HepG2 (cell line): Measurements from ENCODE around the gene GNAT3.

Experiments used
- AGO2 ChIP-seq: fragments of 200-400 bp; formaldehyde crosslinking; optimal IDR thresholded peaks from 2 replicates; pipeline ENCODE3; 2017; ENCODE audit warnings: mild to moderate bottlenecking, low read depth, low read length, moderate library complexity
- CREB1 ChIP-seq, 2 experiments: fragments of 450-650 bp in 1 of 2; IDR thresholded peaks; 2 replicates each; pipeline ENCODE4 v1.6.1; 2016 to 2017; ENCODE audit warnings: control low read depth in 1 of 2, mild to moderate bottlenecking in 1 of 2, missing compliant biosample characterization in 1 of 2, missing genetic modification characterization in 1 of 2
- FOXA1 ChIP-seq, 2 experiments: fragments of 450-650 bp in 1 of 2; sonication (generic) in 1 of 2; formaldehyde crosslinking in 1 of 2; IDR thresholded peaks; 2 replicates each; pipeline versions ENCODE4 v1.4.0 to v1.6.1; 2016 to 2020; ENCODE audit warnings: missing genetic modification reagents in 1 of 2
- MEF2D ChIP-seq: sonication (generic); formaldehyde crosslinking; IDR thresholded peaks from 2 replicates; pipeline ENCODE4 v1.5.1; 2020; ENCODE audit warnings: mild to moderate bottlenecking, missing genetic modification reagents
- PHF8 ChIP-seq: sonication (generic); formaldehyde crosslinking; IDR thresholded peaks from 2 replicates; pipeline ENCODE4 v1.5.0; 2020; ENCODE audit warnings: missing genetic modification reagents
- POLR2A ChIP-seq, 2 experiments: IDR thresholded peaks; 2 replicates each; pipeline ENCODE4 v1.6.1; 2011; ENCODE audit warnings: low read depth in 2 of 2, low read length in 2 of 2, mild to moderate bottlenecking in 1 of 2, moderate library complexity in 1 of 2; ENCODE audit not compliant: insufficient read depth in 1 of 2
- RFXAP ChIP-seq: sonication (generic); formaldehyde crosslinking; IDR thresholded peaks from 2 replicates; pipeline ENCODE4 v1.4.0; 2020; ENCODE audit warnings: missing genetic modification reagents, borderline replicate concordance
- TARDBP ChIP-seq: sonication (generic); formaldehyde crosslinking; IDR thresholded peaks from 2 replicates; pipeline ENCODE4 v1.8.0; 2022; ENCODE audit warnings: mild to moderate bottlenecking, missing genetic modification reagents
- TF ChIP-seq, protein P1 (sequence below): sonication (generic); formaldehyde crosslinking; IDR thresholded peaks from 2 replicates; pipeline ENCODE4 v1.5.0; 2020; ENCODE audit warnings: mild to moderate bottlenecking, missing genetic modification reagents, moderate library complexity
- TF ChIP-seq, protein P2 (sequence below): IDR thresholded peaks from 2 replicates; pipeline ENCODE4 v1.6.1; 2016; ENCODE audit warnings: low read depth, control low read depth
- TF ChIP-seq, protein P3 (sequence below): sonication (generic); formaldehyde crosslinking; IDR thresholded peaks from 2 replicates; pipeline ENCODE4 v1.8.1; 2023; ENCODE audit warnings: missing genetic modification reagents, inconsistent platforms, borderline replicate concordance

DNA sequence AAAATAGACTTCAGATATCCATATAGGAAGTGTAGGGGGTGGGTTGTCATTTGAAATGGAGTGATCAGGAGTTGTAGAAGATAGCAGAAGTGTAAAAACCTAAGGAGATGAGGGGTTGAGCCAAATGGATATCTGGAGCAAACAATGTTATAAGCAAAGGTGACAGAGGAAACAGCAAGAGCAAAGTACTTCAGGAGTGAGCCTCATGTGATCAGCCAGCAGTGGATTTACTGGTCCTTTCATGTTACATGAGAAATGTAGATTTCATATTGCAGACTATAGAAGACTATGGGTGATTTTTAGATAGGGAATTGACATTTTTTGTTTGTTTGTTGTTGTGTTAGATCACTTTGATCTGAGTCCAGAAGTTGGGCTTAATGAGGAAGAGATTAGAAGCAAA lies 47.7 kb downstream of the GNAT3 start:
- TF ChIP-seq PHF8 (CRISPR knock-in tag) (no peak), MEF2D (CRISPR knock-in tag) (no peak), AGO2 (no peak), FOXA1 (IDR thresholded peaks at IDR 0.05) (no peak), FOXA1 (CRISPR knock-in tag; IDR thresholded peaks at IDR 0.05) (no peak), POLR2A (IDR thresholded peaks at IDR 0.05; ENCODE audit: insufficient read depth in 1 of 2, low read depth in 2 of 2, low read length in 2 of 2) (no peak), CREB1 (IDR thresholded peaks at IDR 0.05) (no peak), CREB1 (CRISPR knock-in tag; IDR thresholded peaks at IDR 0.05) (no peak), RFXAP (CRISPR knock-in tag) (no peak), TARDBP (CRISPR knock-in tag) (no peak)
- TF ChIP-seq, protein P1, sequence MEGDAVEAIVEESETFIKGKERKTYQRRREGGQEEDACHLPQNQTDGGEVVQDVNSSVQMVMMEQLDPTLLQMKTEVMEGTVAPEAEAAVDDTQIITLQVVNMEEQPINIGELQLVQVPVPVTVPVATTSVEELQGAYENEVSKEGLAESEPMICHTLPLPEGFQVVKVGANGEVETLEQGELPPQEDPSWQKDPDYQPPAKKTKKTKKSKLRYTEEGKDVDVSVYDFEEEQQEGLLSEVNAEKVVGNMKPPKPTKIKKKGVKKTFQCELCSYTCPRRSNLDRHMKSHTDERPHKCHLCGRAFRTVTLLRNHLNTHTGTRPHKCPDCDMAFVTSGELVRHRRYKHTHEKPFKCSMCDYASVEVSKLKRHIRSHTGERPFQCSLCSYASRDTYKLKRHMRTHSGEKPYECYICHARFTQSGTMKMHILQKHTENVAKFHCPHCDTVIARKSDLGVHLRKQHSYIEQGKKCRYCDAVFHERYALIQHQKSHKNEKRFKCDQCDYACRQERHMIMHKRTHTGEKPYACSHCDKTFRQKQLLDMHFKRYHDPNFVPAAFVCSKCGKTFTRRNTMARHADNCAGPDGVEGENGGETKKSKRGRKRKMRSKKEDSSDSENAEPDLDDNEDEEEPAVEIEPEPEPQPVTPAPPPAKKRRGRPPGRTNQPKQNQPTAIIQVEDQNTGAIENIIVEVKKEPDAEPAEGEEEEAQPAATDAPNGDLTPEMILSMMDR (CRISPR knock-in tag): no peak
- TF ChIP-seq, protein P2, sequence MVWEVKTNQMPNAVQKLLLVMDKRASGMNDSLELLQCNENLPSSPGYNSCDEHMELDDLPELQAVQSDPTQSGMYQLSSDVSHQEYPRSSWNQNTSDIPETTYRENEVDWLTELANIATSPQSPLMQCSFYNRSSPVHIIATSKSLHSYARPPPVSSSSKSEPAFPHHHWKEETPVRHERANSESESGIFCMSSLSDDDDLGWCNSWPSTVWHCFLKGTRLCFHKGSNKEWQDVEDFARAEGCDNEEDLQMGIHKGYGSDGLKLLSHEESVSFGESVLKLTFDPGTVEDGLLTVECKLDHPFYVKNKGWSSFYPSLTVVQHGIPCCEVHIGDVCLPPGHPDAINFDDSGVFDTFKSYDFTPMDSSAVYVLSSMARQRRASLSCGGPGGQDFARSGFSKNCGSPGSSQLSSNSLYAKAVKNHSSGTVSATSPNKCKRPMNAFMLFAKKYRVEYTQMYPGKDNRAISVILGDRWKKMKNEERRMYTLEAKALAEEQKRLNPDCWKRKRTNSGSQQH: no peak
- TF ChIP-seq, protein P3, sequence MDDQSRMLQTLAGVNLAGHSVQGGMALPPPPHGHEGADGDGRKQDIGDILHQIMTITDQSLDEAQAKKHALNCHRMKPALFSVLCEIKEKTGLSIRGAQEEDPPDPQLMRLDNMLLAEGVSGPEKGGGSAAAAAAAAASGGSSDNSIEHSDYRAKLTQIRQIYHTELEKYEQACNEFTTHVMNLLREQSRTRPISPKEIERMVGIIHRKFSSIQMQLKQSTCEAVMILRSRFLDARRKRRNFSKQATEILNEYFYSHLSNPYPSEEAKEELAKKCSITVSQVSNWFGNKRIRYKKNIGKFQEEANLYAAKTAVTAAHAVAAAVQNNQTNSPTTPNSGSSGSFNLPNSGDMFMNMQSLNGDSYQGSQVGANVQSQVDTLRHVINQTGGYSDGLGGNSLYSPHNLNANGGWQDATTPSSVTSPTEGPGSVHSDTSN: no peak
